HG02973 (cell line): ENCODE data around the gene PRDM12.
"Not testable (repeated sequence)": the region's sequence is repeated elsewhere in the genome, so short reads cannot be mapped to it uniquely, and the experiment has no call there.

Source experiments
- ATAC-seq: cut with Tn5 transposase; IDR thresholded peaks from one replicate; pipeline ENCODE4 v1.9.1; 2021; ENCODE audit warnings: moderate library complexity; ENCODE audit not compliant: unreplicated experiment

The PRDM12 gene

GRCh38 chr9:130663258-130663976 lies 977 bp upstream of the PRDM12 start:
- ATAC-seq, result no peak

DNA sequence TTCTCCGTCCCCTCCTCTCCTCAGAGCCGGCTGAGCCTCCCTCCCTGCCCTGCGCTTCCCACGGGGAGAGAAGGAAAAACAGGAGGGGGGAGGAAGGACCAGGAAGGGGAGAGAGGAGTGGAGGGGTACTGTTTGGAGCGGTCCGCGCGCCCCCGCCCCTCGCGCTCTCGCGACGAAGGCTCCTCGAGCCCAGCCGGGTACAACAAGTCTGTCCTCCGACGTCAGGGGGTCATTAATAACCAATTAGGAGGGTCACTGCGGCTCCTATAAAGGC lies 480 bp upstream of the PRDM12 start:
- no peak for ATAC-seq

DNA sequence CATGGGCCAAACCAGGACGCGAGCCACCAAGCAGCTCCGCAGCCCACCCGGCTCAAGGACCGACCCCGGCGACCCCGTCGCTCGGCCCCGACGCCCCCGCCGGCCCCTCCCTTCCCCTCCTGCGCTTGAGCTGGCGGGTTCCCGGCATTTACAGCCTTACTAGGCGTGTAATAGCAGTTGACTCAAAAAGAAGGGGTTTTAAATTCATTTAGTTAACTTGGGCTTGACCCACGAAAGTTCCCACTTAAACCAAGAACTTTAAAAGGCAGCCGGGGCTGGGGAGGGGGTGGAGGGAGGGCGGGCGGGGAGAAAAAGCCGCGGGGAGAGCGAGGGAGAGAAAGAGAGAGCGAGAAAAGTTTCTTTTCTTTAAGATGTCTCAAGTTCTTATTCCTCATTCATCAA lies 636 bp downstream of the PRDM12 start:
- no peak for ATAC-seq

- ATAC-seq, result no peak
Measured at GRCh38 chr9:130665431-130666392, 1.3 kb downstream of the PRDM12 start.

DNA sequence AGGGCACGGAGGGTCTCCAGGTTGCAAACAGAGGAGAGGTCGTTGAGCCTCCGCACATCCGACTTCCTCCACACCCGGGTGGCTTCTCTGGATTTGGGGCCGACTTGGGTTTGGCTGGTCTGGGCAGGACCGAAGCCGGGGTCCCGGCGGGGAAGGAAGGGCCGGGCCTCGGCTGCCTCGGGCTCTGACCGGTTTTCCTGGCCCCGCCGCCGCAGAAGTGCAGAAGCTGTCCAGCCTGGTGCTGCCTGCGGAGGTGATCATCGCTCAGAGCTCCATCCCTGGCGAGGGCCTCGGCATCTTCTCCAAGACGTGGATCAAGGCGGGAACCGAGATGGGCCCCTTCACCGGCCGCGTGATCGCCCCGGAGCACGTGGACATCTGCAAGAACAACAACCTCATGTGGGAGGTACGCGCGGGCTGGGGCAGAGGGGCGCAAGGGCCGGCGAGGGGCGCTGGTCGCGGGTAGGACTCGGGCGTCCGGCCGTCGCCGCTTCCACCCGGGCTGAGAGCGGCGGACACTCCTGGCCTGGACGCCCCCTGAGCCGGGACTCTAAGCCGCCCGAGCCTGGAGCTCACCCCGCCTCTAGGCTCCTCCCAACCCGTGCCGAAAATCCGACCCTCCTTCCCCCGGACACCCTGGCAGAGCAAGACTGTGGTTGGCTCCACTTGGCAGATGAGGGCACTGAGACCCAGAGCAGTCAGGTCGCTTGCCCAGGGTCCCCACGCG lies 2.2 kb downstream of the PRDM12 start:
- ATAC-seq, result no peak

DNA sequence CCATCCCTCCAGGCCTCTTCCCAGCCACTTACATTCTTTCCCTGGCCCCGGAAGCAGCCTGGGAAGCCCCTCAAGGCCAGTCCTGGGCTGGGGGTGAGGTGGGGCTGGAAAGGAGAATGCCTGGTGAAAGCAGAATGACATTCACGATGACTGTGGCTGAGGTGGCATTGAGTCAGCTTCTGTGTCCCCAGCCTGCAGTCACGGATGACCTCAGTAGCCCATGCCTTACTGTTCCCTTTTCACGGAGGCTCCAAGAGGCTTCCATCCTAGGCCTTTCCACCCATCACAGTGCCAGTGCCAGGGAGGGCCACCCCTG lies 2.7 kb downstream of the PRDM12 start:
- ATAC-seq, result no peak

GRCh38 chr9:130668196-130668595 lies 3.8 kb downstream of the PRDM12 start:
- ATAC-seq, result no peak

GRCh38 chr9:130668659-130669058 lies 4.3 kb downstream of the PRDM12 start:
- ATAC-seq, result no peak

GRCh38 chr9:130669965-130670364 lies 5.6 kb downstream of the PRDM12 start:
- ATAC-seq, result no peak

GRCh38 chr9:130670644-130671043 lies 6.2 kb downstream of the PRDM12 start:
- ATAC-seq, result no peak

DNA sequence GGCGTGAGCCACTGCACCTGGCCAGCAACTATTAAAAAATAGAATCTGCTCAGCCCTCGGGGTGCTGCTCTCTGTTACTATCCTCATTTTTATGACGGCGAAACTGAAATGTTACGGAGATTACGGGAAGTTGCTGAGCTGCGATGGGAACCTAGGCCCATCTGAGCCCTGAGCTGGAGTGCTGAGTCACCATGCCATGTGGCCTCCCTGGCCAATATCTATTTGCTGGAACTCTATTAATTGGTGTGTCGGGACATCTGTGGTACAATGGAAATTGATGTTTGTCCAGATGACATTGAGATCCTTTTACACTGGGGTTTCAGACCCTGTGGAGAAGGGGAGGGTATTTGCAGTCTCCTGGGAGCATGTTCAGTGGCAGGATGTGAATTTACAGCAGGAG lies 8.1 kb downstream of the PRDM12 start:
- ATAC-seq, result no peak

GRCh38 chr9:130672933-130673615 lies 8.7 kb downstream of the PRDM12 start:
- no peak for ATAC-seq

DNA sequence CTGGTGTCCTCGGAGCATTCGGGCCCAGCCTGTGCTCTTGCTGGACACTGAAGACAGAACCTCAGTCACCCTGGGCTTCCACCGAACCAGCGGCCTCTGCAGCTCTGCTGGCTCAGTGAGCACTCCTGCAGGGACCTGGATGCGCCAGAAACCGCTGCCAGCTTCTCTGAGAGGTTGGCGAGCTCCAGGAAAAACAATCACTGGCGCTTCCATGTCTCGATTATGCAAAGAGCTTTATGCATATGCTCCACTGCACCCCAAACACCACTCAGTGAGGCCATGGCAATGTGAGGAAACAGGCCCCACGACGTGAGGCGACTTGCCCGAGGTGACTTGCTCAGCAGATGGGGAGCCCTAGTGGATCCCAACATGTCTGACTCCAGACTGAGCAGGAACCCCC lies 11.0 kb downstream of the PRDM12 start:
- ATAC-seq, result no peak

DNA sequence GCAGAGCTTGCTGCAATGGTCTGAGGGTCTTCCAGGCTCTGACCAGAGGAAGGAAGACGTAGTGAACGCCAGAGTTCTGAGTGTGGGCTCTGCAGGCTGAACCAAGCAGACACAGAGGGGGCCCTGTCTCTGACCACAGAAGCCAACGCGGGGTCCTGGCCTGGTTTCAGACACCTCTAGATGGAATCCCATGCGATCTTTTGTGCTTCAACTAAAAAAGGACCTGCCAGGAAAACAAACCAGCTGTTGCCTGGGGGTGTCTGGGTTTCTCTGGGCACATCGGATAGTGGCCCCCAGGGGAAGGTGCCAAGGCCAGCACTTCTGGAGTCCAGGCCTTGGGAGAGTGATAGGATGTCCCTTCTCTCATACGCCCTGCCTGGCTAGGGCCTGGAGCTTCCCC lies 12.9 kb downstream of the PRDM12 start:
- ATAC-seq, result no peak

DNA sequence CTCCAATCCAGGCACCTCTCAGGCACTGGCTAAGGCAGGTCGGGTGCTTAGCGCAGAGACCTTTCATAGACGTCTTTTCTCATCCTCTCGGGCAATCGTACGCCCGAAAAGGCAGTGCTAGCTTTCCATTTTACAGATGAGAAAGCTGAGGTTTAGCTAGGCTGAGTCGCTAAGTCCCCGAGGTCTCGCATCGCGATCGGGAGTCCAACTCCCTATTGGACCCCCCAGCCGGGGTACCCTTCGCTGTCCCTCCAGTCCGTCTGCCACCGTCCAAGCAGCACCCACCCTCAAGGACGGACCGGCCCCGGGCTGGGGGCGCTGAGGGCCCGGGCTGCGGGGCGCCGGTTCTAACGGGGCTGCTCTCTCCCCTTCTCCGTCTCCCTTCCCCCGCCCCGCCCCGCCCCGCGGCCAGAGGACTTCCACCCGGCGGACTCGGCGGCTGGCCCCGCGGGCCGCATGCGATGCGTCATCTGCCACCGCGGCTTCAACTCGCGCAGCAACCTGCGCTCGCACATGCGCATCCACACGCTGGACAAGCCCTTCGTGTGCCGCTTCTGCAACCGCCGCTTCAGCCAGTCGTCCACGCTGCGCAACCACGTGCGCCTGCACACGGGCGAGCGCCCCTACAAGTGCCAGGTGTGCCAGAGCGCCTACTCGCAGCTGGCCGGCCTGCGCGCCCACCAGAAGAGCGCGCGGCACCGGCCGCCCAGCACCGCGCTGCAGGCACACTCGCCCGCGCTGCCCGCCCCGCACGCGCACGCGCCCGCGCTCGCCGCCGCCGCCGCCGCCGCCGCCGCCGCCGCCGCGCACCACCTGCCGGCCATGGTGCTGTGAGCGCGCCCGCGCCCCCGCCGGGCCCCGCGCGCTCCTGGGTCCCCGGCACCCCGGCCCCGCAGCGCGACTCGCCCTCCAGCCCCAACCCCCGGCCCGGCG lies 16.7 kb downstream of the PRDM12 start:
- ATAC-seq, result no peak

GRCh38 chr9:130681769-130682420 lies 17.5 kb downstream of the PRDM12 start:
- ATAC-seq, result no peak

DNA sequence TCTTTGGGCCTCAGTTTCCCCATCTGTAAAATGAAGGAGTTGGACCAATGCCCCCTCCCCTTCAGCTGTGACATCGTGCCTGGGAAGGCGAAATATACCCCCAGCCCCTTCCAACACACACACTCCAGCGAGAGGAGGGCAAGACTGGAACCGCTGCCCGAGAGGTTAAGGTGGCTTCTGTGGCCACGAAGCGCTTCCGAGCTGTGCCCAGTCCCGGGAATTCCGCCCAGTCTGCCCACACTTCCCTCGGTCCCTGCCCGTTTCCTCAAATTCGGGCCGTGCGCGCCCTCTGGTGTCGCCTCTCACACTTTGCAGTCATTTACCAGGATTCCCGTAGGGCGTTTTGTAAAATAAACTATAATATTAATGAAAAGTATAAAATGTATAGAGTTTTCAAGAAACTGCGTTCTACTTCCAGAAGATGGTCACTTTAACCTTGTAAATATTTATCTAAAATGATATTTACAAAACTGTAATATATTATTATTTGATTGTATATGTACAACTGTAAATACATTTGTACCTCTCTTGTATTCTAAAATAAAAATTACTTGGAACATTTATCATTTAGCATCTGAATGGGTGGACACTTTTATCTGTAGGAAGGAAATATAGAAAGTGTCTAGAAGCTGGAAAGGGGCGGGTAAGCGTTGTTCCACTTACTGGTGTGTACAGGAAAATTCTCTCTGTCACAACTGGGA lies 18.2 kb downstream of the PRDM12 start:
- ATAC-seq, result no peak

GRCh38 chr9:130685104-130685503 lies 20.7 kb downstream of the PRDM12 start:
- ATAC-seq, result no peak

- not testable (repeated sequence) for ATAC-seq
Measured at GRCh38 chr9:130685945-130686344, 21.6 kb downstream of the PRDM12 start.
